ENCODE measurements around the gene PLCB3.

The PLCB3 gene

GRCh38 chr11:64251753-64252002 lies 348 bp downstream of the PLCB3 start:
- no peak for DNase-seq

GRCh38 chr11:64252003-64252872 lies 908 bp downstream of the PLCB3 start:
- DNase-seq: peak; percentile 24

GRCh38 chr11:64253043-64253442 lies 1.7 kb downstream of the PLCB3 start:
- no peak for DNase-seq

- DNase-seq: no peak
Measured at GRCh38 chr11:64253481-64253880, 2.2 kb downstream of the PLCB3 start.

GRCh38 chr11:64254326-64254725 lies 3.0 kb downstream of the PLCB3 start:
- no peak for DNase-seq

- DNase-seq: no peak
Measured at GRCh38 chr11:64255135-64256128, 4.1 kb downstream of the PLCB3 start.

GRCh38 chr11:64256300-64256699 lies 5.0 kb downstream of the PLCB3 start:
- DNase-seq: no peak

GRCh38 chr11:64258356-64258755 lies 7.0 kb downstream of the PLCB3 start:
- DNase-seq: no peak

GRCh38 chr11:64258946-64259532 lies 7.7 kb downstream of the PLCB3 start:
- DNase-seq: no peak

- DNase-seq: no peak
Measured at GRCh38 chr11:64259533-64260067, 8.3 kb downstream of the PLCB3 start.

- DNase-seq: no peak
Measured at GRCh38 chr11:64260147-64260708, 8.9 kb downstream of the PLCB3 start.

- no peak for DNase-seq
Measured at GRCh38 chr11:64261556-64262080, 10.3 kb downstream of the PLCB3 start.

GRCh38 chr11:64262271-64263002 lies 11.1 kb downstream of the PLCB3 start:
- no peak for DNase-seq

- DNase-seq: peak; percentile 20
Measured at GRCh38 chr11:64263021-64263946, 12.0 kb downstream of the PLCB3 start.

GRCh38 chr11:64263947-64264317 lies 12.6 kb downstream of the PLCB3 start:
- no peak for DNase-seq

GRCh38 chr11:64264371-64264852 lies 13.1 kb downstream of the PLCB3 start:
- no peak for DNase-seq

GRCh38 chr11:64265176-64266160 lies 14.1 kb downstream of the PLCB3 start:
- DNase-seq: no peak

GRCh38 chr11:64266339-64266738 lies 15.0 kb downstream of the PLCB3 start:
- no peak for DNase-seq

Data from fibroblast of skin of abdomen (primary cell).